ENCODE measurements around the gene FMN1. TPM values are rescaled to one million over a fixed set of nuclear protein-coding genes. Genes with fewer than 3 reads are reported as not detected.

The FMN1 gene
- total and polyA plus RNA-seq, 2 of the 13 experiments (the other 11 are each of a cell fraction or from before 2014, with no cell fraction given) = 0.20 to 0.60 TPM

DNA sequence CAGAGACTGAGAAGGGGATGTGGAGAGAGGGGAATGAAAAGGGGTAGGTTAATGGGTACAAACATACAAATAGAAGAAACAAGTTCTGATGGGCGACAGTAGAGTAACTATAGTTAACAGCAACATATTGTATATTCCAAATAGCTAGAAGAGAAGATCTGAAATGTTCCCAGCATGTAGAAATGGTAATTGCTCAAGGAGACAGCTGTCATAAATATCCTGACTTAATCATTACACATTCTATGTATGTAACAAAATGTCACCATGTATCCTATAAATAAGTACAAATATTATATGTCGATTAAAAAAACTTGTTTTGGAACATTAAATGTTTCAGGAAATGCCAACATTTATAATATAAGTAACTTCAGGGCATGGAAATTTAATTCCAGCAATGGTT is 23.3 kb downstream of the FMN1 start (continued):
- TF ChIP-seq ZMYM4 (CRISPR knock-in tag; IDR thresholded peaks at IDR 0.05) (no peak), CHCHD3 (CRISPR knock-in tag; IDR thresholded peaks at IDR 0.05) (no peak), ZNF329 (CRISPR knock-in tag; IDR thresholded peaks at IDR 0.05; ENCODE audit: low read depth) (no peak)

DNA sequence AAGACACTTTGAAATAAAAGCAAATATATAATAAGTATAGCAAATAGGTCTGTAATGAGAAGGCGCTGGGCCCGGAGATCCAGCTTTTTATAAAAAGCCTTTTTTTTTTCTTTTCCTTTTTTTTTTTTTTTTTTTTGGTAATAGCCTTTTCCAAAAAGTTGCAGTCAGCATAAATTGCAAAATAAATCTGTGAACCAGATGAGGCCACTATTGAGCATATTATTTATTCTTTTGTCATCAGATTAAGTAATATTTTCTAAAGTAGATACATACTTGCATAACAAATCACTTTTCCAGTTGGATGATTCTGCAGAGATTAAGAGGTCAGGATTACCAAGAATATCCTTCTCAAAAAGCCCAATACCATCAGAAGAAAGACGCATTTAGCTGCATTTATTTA is 24.9 kb downstream of the FMN1 start:
- TF ChIP-seq ZNF343 (CRISPR knock-in tag; IDR thresholded peaks at IDR 0.05) (no peak), ATF7 (IDR thresholded peaks at IDR 0.05) (no peak), ATF7 (CRISPR knock-in tag; IDR thresholded peaks at IDR 0.05) (no peak), MAFK (conservative IDR thresholded peaks at IDR 0.05 in 1 of 2, IDR thresholded peaks at IDR 0.05 in 1 of 2; ENCODE audit: low read length in 2 of 2) (peak; percentile 14 to 66; a peak in 2 of 4 replicates), MAFF (IDR thresholded peaks at IDR 0.05; ENCODE audit: low read depth, low read length) (peak; percentile 34; the same call in 1 of the 2 replicates)
- ATAC-seq (no peak), DNase-seq (ENCODE audit: low spot score) (no peak), FAIRE-seq (no peak)
- H3K27me3 ChIP-seq (ENCODE audit: control insufficient read depth in 1 of 2, insufficient read depth in 2 of 2, low read length in 2 of 2) = no peaks in the 10 kb centered on the region
- no TSS peak for BruUV-seq (replicated peaks)
- no peaks in the 10 kb centered on the region for H4K20me1 ChIP-seq (ENCODE audit: insufficient read depth, low read length)
- H3K4me2 ChIP-seq (ENCODE audit: low read depth, low read length) = no peak overlapping the region
- no peaks in the 10 kb centered on the region for H3K4me1 ChIP-seq (ENCODE audit: insufficient read depth, low read length)
- no peaks in the 10 kb centered on the region for H3K79me2 ChIP-seq (ENCODE audit: insufficient read depth, low read length)
- POLR2A ChIA-PET = no interaction called here
- in situ Hi-C loops (cut with HindIII; ENCODE audit: extremely low pct_ligation_motif_present, low pct_unique_long_range_greater_than_20kb) (no loop called here), intact Hi-C loops (cut with micrococcal nuclease; ENCODE audit: unreplicated experiment) (no loop called here)
- no peak overlapping the region for H3K9ac ChIP-seq (ENCODE audit: insufficient read depth, low read depth, low read length)
- H2AFZ ChIP-seq (ENCODE audit: low read length) = no peak overlapping the region
- no peaks in the 10 kb centered on the region for H3K36me3 ChIP-seq (replicated peaks in 1 of 2; ENCODE audit: control insufficient read depth in 1 of 2, insufficient read depth in 2 of 2, low read length in 2 of 2)
- H3K9me3 ChIP-seq (ENCODE audit: low read length) = no peaks in the 10 kb centered on the region
- CTCF ChIA-PET (ENCODE audit: low intra/inter-chr PET ratio, low total read pairs) = no interaction called here
- no peak overlapping the region for H3K4me3 ChIP-seq (replicated peaks in 1 of 3; ENCODE audit: insufficient read depth in 1 of 3, low read depth in 2 of 3, low read length in 3 of 3)
- H3K27ac ChIP-seq (ENCODE audit: extremely low read length, insufficient read depth, low read length) = no peak overlapping the region
- WGBS (ENCODE audit: low lambda C conversion rate) = 59% methylated on average over 3 of the region's 3 CpGs

DNA sequence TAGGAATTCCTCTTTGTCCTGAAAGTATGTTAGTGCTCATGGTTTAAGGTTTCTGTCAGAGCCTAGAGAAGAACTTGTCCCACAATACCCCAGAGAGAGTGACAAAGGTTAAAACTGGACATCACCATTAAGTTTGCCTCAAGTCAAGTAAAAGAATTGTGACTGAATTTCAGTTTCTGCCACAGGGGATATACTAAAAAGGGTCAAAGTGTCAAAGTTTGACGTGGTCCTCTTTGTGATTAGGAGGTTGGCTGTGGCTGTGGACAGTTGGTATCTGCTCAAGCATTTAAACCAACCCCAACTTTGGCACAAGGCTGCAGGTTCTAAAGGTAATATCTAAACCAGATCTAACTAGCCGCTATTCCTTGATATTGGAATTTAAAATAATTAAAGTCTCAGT is 26.1 kb downstream of the FMN1 start:
- Histone ChIP-seq H4K20me1 (ENCODE audit: insufficient read depth, low read length) (no peaks in the 10 kb centered on the region), H3K4me1 (ENCODE audit: insufficient read depth, low read length) (no peaks in the 10 kb centered on the region), H3K27me3 (ENCODE audit: control insufficient read depth in 1 of 2, insufficient read depth in 2 of 2, low read length in 2 of 2) (no peaks in the 10 kb centered on the region), H3K9ac (ENCODE audit: insufficient read depth, low read depth, low read length) (no peak overlapping the region), H3K36me3 (replicated peaks in 1 of 2; ENCODE audit: control insufficient read depth in 1 of 2, insufficient read depth in 2 of 2, low read length in 2 of 2) (no peaks in the 10 kb centered on the region), H3K27ac (ENCODE audit: extremely low read length, insufficient read depth, low read length) (no peak overlapping the region), H3K79me2 (ENCODE audit: insufficient read depth, low read length) (no peaks in the 10 kb centered on the region), H3K4me3 (replicated peaks in 1 of 3; ENCODE audit: insufficient read depth in 1 of 3, low read depth in 2 of 3, low read length in 3 of 3) (no peak overlapping the region), H2AFZ (ENCODE audit: low read length) (no peak overlapping the region), H3K4me2 (ENCODE audit: low read depth, low read length) (no peak overlapping the region), H3K9me3 (ENCODE audit: low read length) (no peaks in the 10 kb centered on the region)
- POLR2A ChIA-PET = no interaction called here
- DNase-seq (ENCODE audit: low spot score) (no peak), FAIRE-seq (no peak), ATAC-seq (no peak)
- intact Hi-C loops (cut with micrococcal nuclease; ENCODE audit: unreplicated experiment) (no loop called here), in situ Hi-C loops (cut with HindIII; ENCODE audit: extremely low pct_ligation_motif_present, low pct_unique_long_range_greater_than_20kb) (no loop called here)
- WGBS (ENCODE audit: low lambda C conversion rate) = 0% methylated on average over 1 of the region's 2 CpGs
- BruUV-seq (replicated peaks) = no TSS peak
- CTCF ChIA-PET (ENCODE audit: low intra/inter-chr PET ratio, low total read pairs) = no interaction called here
- TF ChIP-seq PCBP1 (IDR thresholded peaks at IDR 0.05; ENCODE audit: borderline replicate concordance, low read depth, low read length) (no peak), ZFAT (CRISPR knock-in tag; conservative IDR thresholded peaks at IDR 0.05) (no peak), CC2D1A (CRISPR knock-in tag; IDR thresholded peaks at IDR 0.05) (no peak), REXO4 (CRISPR knock-in tag; IDR thresholded peaks at IDR 0.05; ENCODE audit: borderline replicate concordance) (no peak)
- TF ChIP-seq, protein P1, sequence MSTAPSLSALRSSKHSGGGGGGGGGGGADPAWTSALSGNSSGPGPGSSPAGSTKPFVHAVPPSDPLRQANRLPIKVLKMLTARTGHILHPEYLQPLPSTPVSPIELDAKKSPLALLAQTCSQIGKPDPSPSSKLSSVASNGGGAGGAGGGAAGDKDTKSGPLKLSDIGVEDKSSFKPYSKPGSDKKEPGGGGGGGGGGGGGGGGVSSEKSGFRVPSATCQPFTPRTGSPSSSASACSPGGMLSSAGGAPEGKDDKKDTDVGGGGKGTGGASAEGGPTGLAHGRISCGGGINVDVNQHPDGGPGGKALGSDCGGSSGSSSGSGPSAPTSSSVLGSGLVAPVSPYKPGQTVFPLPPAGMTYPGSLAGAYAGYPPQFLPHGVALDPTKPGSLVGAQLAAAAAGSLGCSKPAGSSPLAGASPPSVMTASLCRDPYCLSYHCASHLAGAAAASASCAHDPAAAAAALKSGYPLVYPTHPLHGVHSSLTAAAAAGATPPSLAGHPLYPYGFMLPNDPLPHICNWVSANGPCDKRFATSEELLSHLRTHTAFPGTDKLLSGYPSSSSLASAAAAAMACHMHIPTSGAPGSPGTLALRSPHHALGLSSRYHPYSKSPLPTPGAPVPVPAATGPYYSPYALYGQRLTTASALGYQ (CRISPR knock-in tag; IDR thresholded peaks at IDR 0.05) = no peak
- TF ChIP-seq, protein P2, sequence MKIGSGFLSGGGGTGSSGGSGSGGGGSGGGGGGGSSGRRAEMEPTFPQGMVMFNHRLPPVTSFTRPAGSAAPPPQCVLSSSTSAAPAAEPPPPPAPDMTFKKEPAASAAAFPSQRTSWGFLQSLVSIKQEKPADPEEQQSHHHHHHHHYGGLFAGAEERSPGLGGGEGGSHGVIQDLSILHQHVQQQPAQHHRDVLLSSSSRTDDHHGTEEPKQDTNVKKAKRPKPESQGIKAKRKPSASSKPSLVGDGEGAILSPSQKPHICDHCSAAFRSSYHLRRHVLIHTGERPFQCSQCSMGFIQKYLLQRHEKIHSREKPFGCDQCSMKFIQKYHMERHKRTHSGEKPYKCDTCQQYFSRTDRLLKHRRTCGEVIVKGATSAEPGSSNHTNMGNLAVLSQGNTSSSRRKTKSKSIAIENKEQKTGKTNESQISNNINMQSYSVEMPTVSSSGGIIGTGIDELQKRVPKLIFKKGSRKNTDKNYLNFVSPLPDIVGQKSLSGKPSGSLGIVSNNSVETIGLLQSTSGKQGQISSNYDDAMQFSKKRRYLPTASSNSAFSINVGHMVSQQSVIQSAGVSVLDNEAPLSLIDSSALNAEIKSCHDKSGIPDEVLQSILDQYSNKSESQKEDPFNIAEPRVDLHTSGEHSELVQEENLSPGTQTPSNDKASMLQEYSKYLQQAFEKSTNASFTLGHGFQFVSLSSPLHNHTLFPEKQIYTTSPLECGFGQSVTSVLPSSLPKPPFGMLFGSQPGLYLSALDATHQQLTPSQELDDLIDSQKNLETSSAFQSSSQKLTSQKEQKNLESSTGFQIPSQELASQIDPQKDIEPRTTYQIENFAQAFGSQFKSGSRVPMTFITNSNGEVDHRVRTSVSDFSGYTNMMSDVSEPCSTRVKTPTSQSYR (CRISPR knock-in tag; IDR thresholded peaks at IDR 0.05; ENCODE audit: borderline replicate concordance) = no peak

All from HepG2 (cell line).